Measurements from ENCODE around the gene CREB5.

CREB5 gene

GRCh38 chr7:28576656-28577055 lies 164.3 kb downstream of the CREB5 start:
- ATAC-seq (ENCODE audit: low read depth) = no peak
- H3K36me3 ChIP-seq (ENCODE audit: low read depth) = no peaks in the 10 kb centered on the region
- no peaks in the 10 kb centered on the region for H3K27me3 ChIP-seq (ENCODE audit: insufficient read depth, poor library complexity, severe bottlenecking)
- H3K4me3 ChIP-seq (ENCODE audit: severe bottlenecking) = no peak overlapping the region
- no peak for TF ChIP-seq CTCF (IDR thresholded peaks at IDR 0.05; ENCODE audit: poor library complexity, severe bottlenecking)
- no peaks in the 10 kb centered on the region for H3K9me3 ChIP-seq (ENCODE audit: severe bottlenecking)
- DNase-seq (ENCODE audit: low spot score) = no peak
- peaks cover 31% of the 10 kb centered on the region for H3K4me1 ChIP-seq (ENCODE audit: insufficient read depth, poor library complexity, severe bottlenecking)
- no peak overlapping the region for H3K27ac ChIP-seq (ENCODE audit: poor library complexity, severe bottlenecking)

GRCh38 chr7:28579571-28579970 lies 167.3 kb downstream of the CREB5 start:
- Histone ChIP-seq H3K9me3 (ENCODE audit: severe bottlenecking) (no peaks in the 10 kb centered on the region), H3K4me3 (ENCODE audit: severe bottlenecking) (no peak overlapping the region), H3K27ac (ENCODE audit: poor library complexity, severe bottlenecking) (no peak overlapping the region), H3K27me3 (ENCODE audit: insufficient read depth, poor library complexity, severe bottlenecking) (no peaks in the 10 kb centered on the region), H3K36me3 (ENCODE audit: low read depth) (no peaks in the 10 kb centered on the region), H3K4me1 (ENCODE audit: insufficient read depth, poor library complexity, severe bottlenecking) (peaks cover 14% of the 10 kb centered on the region)
- TF ChIP-seq CTCF (IDR thresholded peaks at IDR 0.05; ENCODE audit: poor library complexity, severe bottlenecking) = no peak
- ATAC-seq (ENCODE audit: low read depth) = no peak
- no peak for DNase-seq (ENCODE audit: low spot score)

GRCh38 chr7:28580665-28581064 lies 168.3 kb downstream of the CREB5 start:
- ATAC-seq (ENCODE audit: low read depth) (no peak), DNase-seq (ENCODE audit: low spot score) (no peak)
- no peak for TF ChIP-seq CTCF (IDR thresholded peaks at IDR 0.05; ENCODE audit: poor library complexity, severe bottlenecking)
- Histone ChIP-seq H3K27ac (ENCODE audit: poor library complexity, severe bottlenecking) (no peak overlapping the region), H3K36me3 (ENCODE audit: low read depth) (no peaks in the 10 kb centered on the region), H3K4me1 (ENCODE audit: insufficient read depth, poor library complexity, severe bottlenecking) (peaks cover 3% of the 10 kb centered on the region), H3K9me3 (ENCODE audit: severe bottlenecking) (no peaks in the 10 kb centered on the region), H3K4me3 (ENCODE audit: severe bottlenecking) (no peak overlapping the region), H3K27me3 (ENCODE audit: insufficient read depth, poor library complexity, severe bottlenecking) (no peaks in the 10 kb centered on the region)

GRCh38 chr7:28581351-28581750 lies 169.0 kb downstream of the CREB5 start:
- Histone ChIP-seq H3K4me1 (ENCODE audit: insufficient read depth, poor library complexity, severe bottlenecking) (peaks cover 3% of the 10 kb centered on the region), H3K27me3 (ENCODE audit: insufficient read depth, poor library complexity, severe bottlenecking) (no peaks in the 10 kb centered on the region), H3K27ac (ENCODE audit: poor library complexity, severe bottlenecking) (no peak overlapping the region), H3K9me3 (ENCODE audit: severe bottlenecking) (no peaks in the 10 kb centered on the region), H3K4me3 (ENCODE audit: severe bottlenecking) (no peak overlapping the region), H3K36me3 (ENCODE audit: low read depth) (no peaks in the 10 kb centered on the region)
- no peak for TF ChIP-seq CTCF (IDR thresholded peaks at IDR 0.05; ENCODE audit: poor library complexity, severe bottlenecking)
- ATAC-seq (ENCODE audit: low read depth) = no peak
- DNase-seq (ENCODE audit: low spot score) = no peak

- Histone ChIP-seq H3K9me3 (ENCODE audit: severe bottlenecking) (no peaks in the 10 kb centered on the region), H3K4me1 (ENCODE audit: insufficient read depth, poor library complexity, severe bottlenecking) (peaks cover 12% of the 10 kb centered on the region), H3K27me3 (ENCODE audit: insufficient read depth, poor library complexity, severe bottlenecking) (no peaks in the 10 kb centered on the region), H3K36me3 (ENCODE audit: low read depth) (no peaks in the 10 kb centered on the region), H3K4me3 (ENCODE audit: severe bottlenecking) (no peak overlapping the region), H3K27ac (ENCODE audit: poor library complexity, severe bottlenecking) (no peak overlapping the region)
- no peak for TF ChIP-seq CTCF (IDR thresholded peaks at IDR 0.05; ENCODE audit: poor library complexity, severe bottlenecking)
- ATAC-seq (ENCODE audit: low read depth) = no peak
- DNase-seq (ENCODE audit: low spot score) = no peak
Measured at GRCh38 chr7:28582226-28582625, 169.9 kb downstream of the CREB5 start.

Measured in RWPE2 (cell line).